Epithelial cell of esophagus (primary cell): ENCODE measurements around the gene ARHGAP15.

Experiments
- DNase-seq: peaks from one replicate; pipeline ENCODE4 v3.0.0; 2010; ENCODE audit warnings: low read depth
- H3K4me3 ChIP-seq: 2 replicates; pipeline ENCODE4 v1.5.1; 2011; ENCODE audit warnings: mild to moderate bottlenecking, low read length, control low read depth
- CTCF ChIP-seq: IDR thresholded peaks from 2 replicates; pipeline ENCODE4 v1.5.1; 2011; ENCODE audit warnings: low read depth, mild to moderate bottlenecking, low read length, control low read depth, inconsistent platforms; ENCODE audit not compliant: insufficient read depth; ENCODE audit errors: missing control alignments

The ARHGAP15 gene

GRCh38 chr2:143152219-143152618 lies 23.0 kb downstream of the ARHGAP15 start:
- H3K4me3 ChIP-seq: no peak overlapping the region
- TF ChIP-seq CTCF: no peak
- DNase-seq: no peak

- H3K4me3 ChIP-seq: no peak overlapping the region
- no peak for TF ChIP-seq CTCF
- DNase-seq: no peak
These were observed 23.4 kb downstream of the ARHGAP15 start for GRCh38 chr2:143152637-143153036.

- no peak overlapping the region for H3K4me3 ChIP-seq
- no peak for TF ChIP-seq CTCF
- no peak for DNase-seq
These were observed 26.4 kb downstream of the ARHGAP15 start for GRCh38 chr2:143155661-143156060.

GRCh38 chr2:143157001-143157400 lies 27.8 kb downstream of the ARHGAP15 start:
- TF ChIP-seq CTCF: no peak
- DNase-seq: no peak
- H3K4me3 ChIP-seq: no peak overlapping the region

GRCh38 chr2:143157418-143157817 lies 28.2 kb downstream of the ARHGAP15 start:
- H3K4me3 ChIP-seq: no peak overlapping the region
- no peak for TF ChIP-seq CTCF
- DNase-seq: no peak

- DNase-seq: no peak
- no peak for TF ChIP-seq CTCF
- no peak overlapping the region for H3K4me3 ChIP-seq
These were observed 28.9 kb downstream of the ARHGAP15 start for GRCh38 chr2:143158098-143158497.
